ENCODE data around the gene LHFPL3.

GRCh38 chr7:104933022-104933421 lies 604.6 kb downstream of the LHFPL3 start:
- TF ChIP-seq CTCF (IDR thresholded peaks at IDR 0.05; ENCODE audit: low read depth, low read length): no peak
- no peak for TF ChIP-seq POLR2A (IDR thresholded peaks at IDR 0.05; ENCODE audit: extremely low read depth, insufficient read length)
- TF ChIP-seq, protein P1, sequence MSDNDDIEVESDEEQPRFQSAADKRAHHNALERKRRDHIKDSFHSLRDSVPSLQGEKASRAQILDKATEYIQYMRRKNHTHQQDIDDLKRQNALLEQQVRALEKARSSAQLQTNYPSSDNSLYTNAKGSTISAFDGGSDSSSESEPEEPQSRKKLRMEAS (IDR thresholded peaks at IDR 0.05; ENCODE audit: low read depth, low read length): no peak
